Mesendoderm (in vitro differentiated cells): Measurements from ENCODE around the gene MAD1L1.

Experiments
- DNase-seq: peaks from one replicate; pipeline ENCODE4 v3.0.0; 2013
- H2AK5ac ChIP-seq: 2 replicates; pipeline ENCODE4 v1.6.1; 2013; ENCODE audit warnings: low read length, inconsistent platforms
- H2BK120ac ChIP-seq: 2 replicates; pipeline ENCODE4 v1.6.1; 2013; ENCODE audit warnings: low read depth, mild to moderate bottlenecking, low read length, moderate library complexity, mixed read lengths
- H2BK15ac ChIP-seq: replicated peaks from 2 replicates; pipeline ENCODE4 v1.6.1; 2013; ENCODE audit warnings: low read depth, mild to moderate bottlenecking, moderate library complexity
- H2BK5ac ChIP-seq: 2 replicates; pipeline ENCODE4 v1.6.1; 2013; ENCODE audit warnings: low read length, inconsistent platforms
- H3K18ac ChIP-seq: 2 replicates; pipeline ENCODE4 v1.6.1; 2013; ENCODE audit warnings: mild to moderate bottlenecking, low read length, mixed read lengths
- H3K23ac ChIP-seq: one replicate; pipeline ENCODE4 v1.6.1; 2013; ENCODE audit warnings: low read length
- H3K27ac ChIP-seq: 2 replicates; pipeline ENCODE4 v1.5.1; 2013; ENCODE audit warnings: low read depth, mild to moderate bottlenecking, inconsistent platforms, low read length, moderate library complexity
- H3K27me3 ChIP-seq: 2 replicates; pipeline ENCODE4 v1.6.1; 2013; ENCODE audit warnings: low read length, control low read depth, mild to moderate bottlenecking, inconsistent platforms; ENCODE audit not compliant: insufficient read depth, poor library complexity
- H3K36me3 ChIP-seq: 2 replicates; pipeline ENCODE4 v1.6.1; 2013; ENCODE audit warnings: low read length, inconsistent platforms; ENCODE audit not compliant: control insufficient read depth, insufficient read depth
- H3K4ac ChIP-seq: one replicate; pipeline ENCODE4 v1.6.1; 2013; ENCODE audit warnings: low read depth, mild to moderate bottlenecking, low read length, moderate library complexity
- H3K4me1 ChIP-seq: 2 replicates; pipeline ENCODE4 v1.6.1; 2013; ENCODE audit warnings: low read depth, low read length, inconsistent platforms; ENCODE audit not compliant: control insufficient read depth
- H3K4me2 ChIP-seq: 2 replicates; pipeline ENCODE4 v1.6.1; 2013; ENCODE audit warnings: low read length
- H3K4me3 ChIP-seq: 2 replicates; pipeline ENCODE4 v1.5.1; 2013; ENCODE audit warnings: mild to moderate bottlenecking, low read length
- H3K56ac ChIP-seq: one replicate; pipeline ENCODE4 v1.6.1; 2013; ENCODE audit warnings: low read length
- H3K79me1 ChIP-seq: 2 replicates; pipeline ENCODE4 v1.6.1; 2013; ENCODE audit warnings: low read length, inconsistent platforms
- H3K79me2 ChIP-seq: 2 replicates; pipeline ENCODE4 v1.6.1; 2013; ENCODE audit warnings: mild to moderate bottlenecking, low read length; ENCODE audit not compliant: control insufficient read depth, insufficient read depth
- H3K9ac ChIP-seq: 2 replicates; pipeline ENCODE4 v1.6.1; 2013; ENCODE audit warnings: low read length, inconsistent platforms
- H4K5ac ChIP-seq: one replicate; pipeline ENCODE4 v1.6.1; 2013; ENCODE audit warnings: low read length
- H4K8ac ChIP-seq: one replicate; pipeline ENCODE4 v1.6.1; 2013; ENCODE audit warnings: low read depth, mild to moderate bottlenecking, control low read depth, low read length, moderate library complexity
- WGBS: extraction: QIAGEN DNeasy Blood & Tissue Kit; methylation state at CpG from one replicate; pipeline ENCODE4 v1.1.7; 2013; ENCODE audit warnings: low lambda C conversion rate, missing lambda C conversion rate; ENCODE audit not compliant: insufficient coverage; ENCODE audit errors: extremely low coverage; 5-methylcytosine and 5-hydroxymethylcytosine counted together

Gene MAD1L1

DNA sequence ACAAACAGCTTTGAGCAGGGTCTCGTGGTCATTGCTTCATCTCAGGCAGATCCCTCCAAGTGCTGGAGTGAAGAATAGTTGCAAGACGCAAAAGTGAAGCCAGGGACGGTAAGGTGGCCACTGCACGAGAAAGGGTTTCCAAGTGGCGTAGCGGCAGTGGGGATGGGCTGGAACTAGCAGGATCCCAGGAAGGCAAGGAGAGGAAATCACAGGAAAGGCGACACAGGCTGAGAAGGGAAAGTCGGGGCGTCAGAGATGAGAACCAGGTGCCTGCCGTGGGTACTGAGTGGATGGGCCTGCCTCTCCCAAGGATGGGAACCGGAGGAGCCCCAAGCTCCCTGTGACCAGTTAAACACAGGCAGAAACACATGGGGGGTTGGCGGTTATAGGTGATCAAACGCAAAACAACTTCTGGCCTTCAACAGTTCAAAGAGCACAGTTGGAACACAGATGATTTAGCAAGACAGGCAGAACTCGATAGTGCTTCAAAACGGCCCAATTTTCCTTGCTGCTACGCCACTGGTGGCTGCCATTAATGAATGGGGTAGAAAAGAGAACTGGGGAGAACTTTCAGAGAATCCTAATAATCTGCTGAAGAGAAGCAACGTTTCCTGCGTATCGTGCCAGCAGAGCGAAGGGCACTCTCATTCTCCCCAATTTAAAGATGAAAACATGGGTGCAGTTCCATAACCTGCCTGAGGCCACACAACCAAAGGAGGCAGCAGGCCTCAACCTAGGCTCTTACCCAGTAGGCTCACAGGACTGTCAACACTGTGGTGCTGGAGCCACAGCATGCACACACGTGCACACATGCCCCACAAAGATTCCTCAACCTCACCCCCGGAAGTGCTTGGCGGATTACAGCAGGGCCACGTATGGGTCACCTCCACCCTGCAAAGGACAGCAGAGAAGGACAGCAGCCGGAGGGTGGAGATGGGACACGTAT lies 61.9 kb downstream of the MAD1L1 start:
- H3K4me3 ChIP-seq: no peak overlapping the region
- no peak overlapping the region for H2BK5ac ChIP-seq
- H2AK5ac ChIP-seq: no peak overlapping the region
- H3K18ac ChIP-seq: no peak overlapping the region
- no peak overlapping the region for H3K9ac ChIP-seq
- H3K36me3 ChIP-seq: no peaks in the 10 kb centered on the region
- H3K23ac ChIP-seq: no peak overlapping the region
- H3K56ac ChIP-seq: no peak overlapping the region
- H4K8ac ChIP-seq: no peak overlapping the region
- H2BK15ac ChIP-seq: no peak overlapping the region
- DNase-seq: no peak
- H3K27me3 ChIP-seq: no peaks in the 10 kb centered on the region
- no peaks in the 10 kb centered on the region for H3K79me2 ChIP-seq
- no peaks in the 10 kb centered on the region for H3K4me1 ChIP-seq
- no peak overlapping the region for H4K5ac ChIP-seq
- no CpG with 5 or more reads among the region's 26 CpGs for WGBS
- no peaks in the 10 kb centered on the region for H3K79me1 ChIP-seq
- no peak overlapping the region for H3K4ac ChIP-seq
- H3K27ac ChIP-seq: no peak overlapping the region
- H3K4me2 ChIP-seq: no peak overlapping the region
- H2BK120ac ChIP-seq: no peak overlapping the region

DNA sequence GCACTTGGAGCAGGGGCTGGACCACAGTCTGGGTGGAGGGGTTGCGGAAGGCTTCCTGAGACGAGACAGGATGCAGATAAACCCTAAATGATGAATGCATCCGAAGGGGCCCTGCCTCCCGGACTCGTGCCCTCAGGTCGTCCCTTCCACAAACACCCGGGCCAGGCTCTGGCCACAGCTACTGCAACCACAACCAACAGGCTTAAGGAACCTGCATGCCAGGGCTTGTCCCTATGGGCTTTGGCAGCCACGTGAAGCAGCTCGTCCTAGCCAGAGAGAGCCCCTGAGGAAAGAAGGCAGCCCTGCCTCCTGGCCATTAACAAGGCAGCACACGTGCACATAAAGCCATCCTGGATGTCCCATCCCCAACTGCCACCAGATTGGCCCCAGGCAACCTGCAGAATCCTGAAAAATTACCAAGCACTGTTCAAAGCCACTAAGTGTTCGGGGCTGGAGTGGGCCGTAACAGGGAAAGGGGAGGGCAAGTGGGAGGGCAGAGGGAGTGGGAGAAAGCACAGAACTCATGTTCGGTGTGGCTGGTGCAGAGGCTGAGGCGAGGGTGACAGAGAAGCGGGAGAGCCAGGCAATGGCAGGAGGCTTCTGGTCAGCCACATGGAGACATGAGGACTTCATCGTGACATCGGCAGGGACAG lies 62.7 kb downstream of the MAD1L1 start:
- H3K9ac ChIP-seq: no peak overlapping the region
- H3K4me2 ChIP-seq: no peak overlapping the region
- no peak overlapping the region for H2BK15ac ChIP-seq
- no CpG with 5 or more reads among the region's 17 CpGs for WGBS
- H3K18ac ChIP-seq: no peak overlapping the region
- H3K4ac ChIP-seq: no peak overlapping the region
- no peaks in the 10 kb centered on the region for H3K79me2 ChIP-seq
- H2BK5ac ChIP-seq: no peak overlapping the region
- no peak overlapping the region for H3K4me3 ChIP-seq
- H2BK120ac ChIP-seq: no peak overlapping the region
- no peaks in the 10 kb centered on the region for H3K79me1 ChIP-seq
- no peak for DNase-seq
- H3K36me3 ChIP-seq: no peaks in the 10 kb centered on the region
- H3K4me1 ChIP-seq: no peaks in the 10 kb centered on the region
- H2AK5ac ChIP-seq: no peak overlapping the region
- H3K23ac ChIP-seq: no peak overlapping the region
- H4K8ac ChIP-seq: no peak overlapping the region
- no peaks in the 10 kb centered on the region for H3K27me3 ChIP-seq
- H4K5ac ChIP-seq: no peak overlapping the region
- no peak overlapping the region for H3K56ac ChIP-seq
- no peak overlapping the region for H3K27ac ChIP-seq

DNA sequence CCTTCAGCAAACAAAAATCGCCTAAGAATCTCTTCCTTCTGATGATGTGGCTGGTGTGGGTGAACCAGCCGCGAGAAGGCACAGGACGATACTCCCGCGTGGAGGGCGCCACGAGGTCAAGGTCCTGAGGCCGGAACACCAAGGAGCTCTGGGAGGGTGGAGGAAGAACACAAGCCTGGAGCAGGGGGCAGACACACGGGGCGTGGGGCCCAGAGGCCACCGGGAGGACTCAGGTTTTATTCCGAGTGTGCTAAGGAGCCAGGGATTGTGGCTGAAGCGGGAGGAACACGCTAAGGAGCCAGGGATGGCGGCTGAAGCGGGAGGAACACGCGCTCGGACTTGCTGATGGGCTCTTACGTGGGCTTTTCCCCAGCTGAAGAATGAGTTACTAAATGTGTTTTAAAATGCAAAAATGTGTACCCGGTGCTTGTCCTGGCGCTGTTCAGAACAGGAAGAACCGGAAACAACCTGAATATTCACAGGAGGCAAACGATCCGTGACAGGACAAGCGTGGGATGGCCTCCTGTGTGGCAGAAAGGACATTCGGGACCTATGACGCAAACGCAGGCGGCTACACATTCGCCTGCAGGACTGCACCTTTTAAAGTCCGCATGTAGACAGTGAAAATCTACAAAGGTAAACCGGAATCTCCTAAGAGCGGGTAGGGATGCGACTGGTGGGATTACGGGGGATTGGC lies 64.0 kb downstream of the MAD1L1 start:
- H3K23ac ChIP-seq: no peak overlapping the region
- no peaks in the 10 kb centered on the region for H3K27me3 ChIP-seq
- no peak overlapping the region for H2AK5ac ChIP-seq
- no peak overlapping the region for H3K4ac ChIP-seq
- H2BK5ac ChIP-seq: no peak overlapping the region
- H3K79me2 ChIP-seq: no peaks in the 10 kb centered on the region
- no peaks in the 10 kb centered on the region for H3K79me1 ChIP-seq
- no peak overlapping the region for H2BK120ac ChIP-seq
- DNase-seq: no peak
- no peak overlapping the region for H3K56ac ChIP-seq
- no peak overlapping the region for H4K8ac ChIP-seq
- H3K27ac ChIP-seq: no peak overlapping the region
- H3K4me1 ChIP-seq: no peaks in the 10 kb centered on the region
- H3K18ac ChIP-seq: no peak overlapping the region
- H4K5ac ChIP-seq: no peak overlapping the region
- no CpG with 5 or more reads among the region's 37 CpGs for WGBS
- no peaks in the 10 kb centered on the region for H3K36me3 ChIP-seq
- no peak overlapping the region for H3K4me2 ChIP-seq
- no peak overlapping the region for H3K9ac ChIP-seq
- H3K4me3 ChIP-seq: no peak overlapping the region
- no peak overlapping the region for H2BK15ac ChIP-seq

DNA sequence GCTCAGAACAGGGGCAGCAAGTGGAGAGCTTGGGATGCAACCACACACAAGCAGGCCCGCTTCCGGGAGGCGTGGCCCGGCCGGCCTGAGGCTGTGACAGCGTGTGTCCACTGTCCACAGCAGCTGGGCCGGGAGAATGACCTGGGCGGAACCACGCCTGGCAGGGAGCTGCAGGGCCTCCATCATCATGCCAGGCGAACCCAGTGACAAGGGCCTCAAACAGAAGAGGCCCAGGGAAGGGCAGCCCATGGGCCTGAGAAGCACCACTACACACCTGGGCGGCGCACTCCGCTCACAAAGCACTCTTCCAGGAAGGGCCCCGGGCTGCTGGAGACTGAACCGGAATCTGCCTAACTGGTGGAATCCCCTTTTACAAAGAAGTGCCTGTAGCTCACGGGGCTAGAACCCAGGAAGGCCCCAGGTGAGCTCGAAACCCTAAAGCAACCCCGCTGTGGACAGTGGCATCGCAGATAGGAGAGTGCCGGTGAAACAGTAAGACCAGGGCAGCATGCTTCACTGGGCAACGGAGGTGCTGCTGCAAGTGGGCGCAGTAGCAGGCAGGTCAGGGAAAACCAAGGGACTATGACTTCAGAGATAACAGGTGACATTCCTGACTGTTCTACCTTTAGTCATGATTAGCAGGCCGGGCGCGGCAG lies 66.0 kb downstream of the MAD1L1 start:
- Histone ChIP-seq H3K56ac (no peak overlapping the region), H2AK5ac (no peak overlapping the region), H3K23ac (no peak overlapping the region), H2BK5ac (no peak overlapping the region), H4K5ac (no peak overlapping the region), H3K79me2 (no peaks in the 10 kb centered on the region), H4K8ac (no peak overlapping the region), H3K79me1 (no peaks in the 10 kb centered on the region), H3K4me3 (no peak overlapping the region), H3K4me1 (no peaks in the 10 kb centered on the region), H3K9ac (no peak overlapping the region), H3K27me3 (no peaks in the 10 kb centered on the region), H3K18ac (no peak overlapping the region), H3K4me2 (no peak overlapping the region), H3K27ac (no peak overlapping the region), H3K36me3 (no peaks in the 10 kb centered on the region), H2BK15ac (no peak overlapping the region), H2BK120ac (no peak overlapping the region), H3K4ac (no peak overlapping the region)
- DNase-seq: no peak
- WGBS: no CpG with 5 or more reads among the region's 25 CpGs

DNA sequence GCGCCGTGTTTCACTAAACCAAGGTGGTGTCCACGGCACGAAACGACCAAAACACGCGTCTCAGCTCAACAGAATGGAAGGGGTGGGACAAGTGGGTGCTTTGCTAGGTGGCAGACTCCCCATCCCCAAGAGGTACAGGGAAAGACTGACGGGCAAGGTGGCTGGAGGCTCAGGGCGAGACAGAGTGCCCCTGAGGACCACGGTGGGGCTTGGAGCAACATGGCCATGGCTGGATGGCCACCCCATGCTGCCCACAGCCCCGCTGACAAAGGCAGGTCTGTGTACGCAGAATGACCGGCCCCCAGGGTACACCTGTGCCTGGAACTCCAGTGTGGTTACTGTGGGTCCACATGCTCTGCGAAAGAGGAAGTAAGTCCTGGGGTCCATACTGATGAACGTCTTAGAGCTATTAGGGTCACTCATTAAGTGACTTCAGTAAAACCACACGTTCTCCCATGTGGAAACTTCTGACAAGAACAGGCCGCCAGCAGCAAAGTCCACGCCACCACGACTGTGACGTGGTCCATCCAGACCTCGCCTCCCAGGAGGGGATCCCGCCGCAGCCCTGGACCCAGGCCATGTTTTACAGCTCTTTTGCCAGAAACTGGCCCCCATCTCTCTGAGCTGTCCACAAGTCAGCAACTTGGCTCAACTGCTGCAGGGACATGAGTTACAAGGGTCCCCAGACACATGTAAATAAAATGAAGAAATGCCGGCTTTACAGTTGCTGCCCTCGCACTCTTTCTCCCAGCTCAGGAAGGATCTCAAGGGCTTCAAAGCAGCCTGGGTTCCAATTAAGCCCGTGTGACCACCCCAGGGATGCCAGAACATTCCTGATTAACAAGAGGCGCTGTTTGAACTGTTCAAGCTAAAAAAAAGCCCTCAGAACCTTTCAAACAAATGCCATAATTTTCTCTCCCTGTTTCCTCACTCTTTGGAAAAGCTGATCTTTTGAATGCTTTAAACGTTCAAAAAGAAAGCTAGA lies 66.8 kb downstream of the MAD1L1 start:
- H3K36me3 ChIP-seq: no peaks in the 10 kb centered on the region
- no peak overlapping the region for H2BK5ac ChIP-seq
- H3K23ac ChIP-seq: no peak overlapping the region
- H3K4ac ChIP-seq: no peak overlapping the region
- H3K4me2 ChIP-seq: no peak overlapping the region
- no peak overlapping the region for H2AK5ac ChIP-seq
- no peaks in the 10 kb centered on the region for H3K27me3 ChIP-seq
- H3K79me2 ChIP-seq: no peaks in the 10 kb centered on the region
- DNase-seq: no peak
- no peak overlapping the region for H3K56ac ChIP-seq
- no peak overlapping the region for H3K9ac ChIP-seq
- no peak overlapping the region for H3K4me3 ChIP-seq
- H2BK15ac ChIP-seq: no peak overlapping the region
- no peak overlapping the region for H3K18ac ChIP-seq
- no CpG with 5 or more reads among the region's 28 CpGs for WGBS
- H2BK120ac ChIP-seq: no peak overlapping the region
- no peak overlapping the region for H4K5ac ChIP-seq
- H3K27ac ChIP-seq: no peak overlapping the region
- no peaks in the 10 kb centered on the region for H3K4me1 ChIP-seq
- no peak overlapping the region for H4K8ac ChIP-seq
- no peaks in the 10 kb centered on the region for H3K79me1 ChIP-seq
